SK-N-SH (cell line): Measurements from ENCODE around the gene MED26. TPM values are rescaled to one million over a fixed set of nuclear protein-coding genes. Genes with fewer than 3 reads are reported as not detected.

Experiments
- CTCF ChIA-PET: fragments of 300-600, 350-600 bp; formaldehyde crosslinking; extraction: SDS; loops from one replicate; lab custom pipeline; 2021; lab: Yijun Ruan, JAX
- POLR2A ChIA-PET: fragments of 350-600 bp; sonication (Branson Sonifier 250); formaldehyde crosslinking; extraction: SDS; loops from one replicate; lab custom pipeline; 2020; ENCODE audit warnings: antibody characterized with exemption, inconsistent platforms; lab: Yijun Ruan, JAX
- DNase-seq: peaks from one replicate; pipeline ENCODE4 v3.0.0; 2012
- H2AFZ ChIP-seq: fragments of 200-600 bp; sonication (generic); 2 replicates; pipeline ENCODE4 v1.8.1; 2016; ENCODE audit warnings: antibody characterized with exemption, mild to moderate bottlenecking, low read depth
- H3F3A ChIP-seq: fragments of 200-600 bp; sonication (generic); replicated peaks from 2 replicates; pipeline ENCODE3; 2016; ENCODE audit warnings: antibody characterized with exemption, mild to moderate bottlenecking; ENCODE audit not compliant: insufficient read depth
- H3K27ac ChIP-seq, 2 experiments: fragments of 200-500 bp in 1 of 2; fragments of 200-600 bp in 1 of 2; sonication (Bioruptor generic) in 1 of 2; sonication (generic), shearing (Covaris generic) in 1 of 2; 2 replicates each; pipeline versions ENCODE4 v1.5.1 to v1.6.1; 2014 to 2016; ENCODE audit warnings: low read depth in 2 of 2, inconsistent platforms in 1 of 2, low read length in 1 of 2, mild to moderate bottlenecking in 1 of 2, mixed read lengths in 1 of 2
- H3K27me3 ChIP-seq: fragments of 200-600 bp; sonication (generic), shearing (Covaris generic); 2 replicates; pipeline ENCODE4 v1.6.1; 2016; ENCODE audit warnings: mixed run types; ENCODE audit not compliant: insufficient read depth
- H3K36me3 ChIP-seq, 2 experiments: fragments of 200-500 bp in 1 of 2; fragments of 200-600 bp in 1 of 2; sonication (Bioruptor generic) in 1 of 2; sonication (generic) in 1 of 2; replicated peaks in 1 of 2; 2 replicates each; pipeline versions ENCODE3 to v1.5.1; 2014 to 2016; ENCODE audit warnings: low read length in 1 of 2, mild to moderate bottlenecking in 1 of 2; ENCODE audit not compliant: insufficient read depth in 2 of 2, control insufficient read depth in 1 of 2
- H3K4me1 ChIP-seq, 2 experiments: fragments of 200-500 bp in 1 of 2; fragments of 200-600 bp in 1 of 2; sonication (Bioruptor generic) in 1 of 2; sonication (generic), shearing (Covaris generic) in 1 of 2; 2 replicates each; pipeline versions ENCODE4 v1.5.1 to v1.6.1; 2014 to 2016; ENCODE audit warnings: low read depth in 1 of 2, low read length in 1 of 2, mixed run types in 1 of 2; ENCODE audit not compliant: insufficient read depth in 2 of 2, control insufficient read depth in 1 of 2
- H3K4me2 ChIP-seq: fragments of 200-600 bp; sonication (generic), shearing (Covaris generic); 2 replicates; pipeline ENCODE4 v1.6.1; 2017; ENCODE audit warnings: mixed run types
- H3K4me3 ChIP-seq, 2 experiments: fragments of 200-500 bp in 1 of 2; fragments of 200-600 bp in 1 of 2; sonication (Bioruptor generic) in 1 of 2; sonication (generic), shearing (Covaris generic) in 1 of 2; 2 replicates each; pipeline versions ENCODE4 v1.5.1 to v1.8.1; 2014 to 2016; ENCODE audit warnings: low read depth in 2 of 2, inconsistent platforms in 1 of 2, low read length in 1 of 2, mild to moderate bottlenecking in 1 of 2, mixed read lengths in 1 of 2, moderate library complexity in 1 of 2
- H3K79me2 ChIP-seq: fragments of 200-600 bp; sonication (generic); 2 replicates; pipeline ENCODE4 v1.8.1; 2017; ENCODE audit warnings: mild to moderate bottlenecking; ENCODE audit not compliant: insufficient read depth
- H3K9ac ChIP-seq: fragments of 200-600 bp; sonication (generic); 2 replicates; pipeline ENCODE4 v1.6.1; 2017; ENCODE audit warnings: mixed run types
- H3K9me2 ChIP-seq: fragments of 200-600 bp; sonication (generic); 2 replicates; pipeline ENCODE4 v1.6.1; 2017; ENCODE audit warnings: mixed run types
- H3K9me3 ChIP-seq: fragments of 200-600 bp; sonication (generic); 2 replicates; pipeline ENCODE4 v1.6.1; 2017; ENCODE audit warnings: mixed run types, mild to moderate bottlenecking, moderate library complexity
- H4K20me1 ChIP-seq: fragments of 200-600 bp; sonication (generic); 2 replicates; pipeline ENCODE4 v1.6.1; 2017; ENCODE audit warnings: mild to moderate bottlenecking, mixed run types; ENCODE audit not compliant: insufficient read depth
- EP300 ChIP-seq, 2 experiments: IDR thresholded peaks; 2 replicates each; pipeline versions ENCODE4 v1.4.0 to v1.6.1; 2012; ENCODE audit warnings: borderline replicate concordance in 1 of 2, low read depth in 1 of 2, low read length in 1 of 2
- FOXM1 ChIP-seq: IDR thresholded peaks from 2 replicates; pipeline ENCODE4 v1.4.0; 2012; ENCODE audit warnings: low read depth, mild to moderate bottlenecking
- MAX ChIP-seq: IDR thresholded peaks from 2 replicates; pipeline ENCODE4 v1.4.0; 2012; ENCODE audit warnings: low read depth
- NFIC ChIP-seq: IDR thresholded peaks from 2 replicates; pipeline ENCODE4 v1.4.0; 2012; ENCODE audit warnings: borderline replicate concordance
- RFX5 ChIP-seq: IDR thresholded peaks from 2 replicates; pipeline ENCODE4 v1.6.1; 2012; ENCODE audit warnings: mild to moderate bottlenecking, improper control_type of control experiment, low read length
- SIN3A ChIP-seq: IDR thresholded peaks from 2 replicates; pipeline ENCODE4 v1.6.1; 2012; ENCODE audit warnings: low read depth, mild to moderate bottlenecking, low read length, moderate library complexity, borderline replicate concordance
- TCF12 ChIP-seq: IDR thresholded peaks from 2 replicates; pipeline ENCODE4 v1.4.0; 2012
- TEAD4 ChIP-seq: IDR thresholded peaks from 2 replicates; pipeline ENCODE4 v1.4.0; 2012; ENCODE audit warnings: mild to moderate bottlenecking, borderline replicate concordance; ENCODE audit not compliant: insufficient read depth
- YY1 ChIP-seq: IDR thresholded peaks from 2 replicates; pipeline ENCODE4 v1.4.0; 2012; ENCODE audit warnings: low read depth, mild to moderate bottlenecking
- WGBS: methylation state at CpG from one replicate; pipeline ENCODE4 v1.1.6; 2017; ENCODE audit warnings: low lambda C conversion rate; 5-methylcytosine and 5-hydroxymethylcytosine counted together
- polyA plus RNA-seq, 3 experiments: library from polyadenylated mRNA; depleted of rRNA; stranded (reverse); fragments of >200 nt; gene quantifications; 2 replicates each; pipeline ENCODE4 v1.2.3, GENCODE V29; 2012

MED26 gene
- polyA plus RNA-seq, 1 of the 3 experiments (the other 2 are of a cell fraction) = 3.5 TPM

DNA sequence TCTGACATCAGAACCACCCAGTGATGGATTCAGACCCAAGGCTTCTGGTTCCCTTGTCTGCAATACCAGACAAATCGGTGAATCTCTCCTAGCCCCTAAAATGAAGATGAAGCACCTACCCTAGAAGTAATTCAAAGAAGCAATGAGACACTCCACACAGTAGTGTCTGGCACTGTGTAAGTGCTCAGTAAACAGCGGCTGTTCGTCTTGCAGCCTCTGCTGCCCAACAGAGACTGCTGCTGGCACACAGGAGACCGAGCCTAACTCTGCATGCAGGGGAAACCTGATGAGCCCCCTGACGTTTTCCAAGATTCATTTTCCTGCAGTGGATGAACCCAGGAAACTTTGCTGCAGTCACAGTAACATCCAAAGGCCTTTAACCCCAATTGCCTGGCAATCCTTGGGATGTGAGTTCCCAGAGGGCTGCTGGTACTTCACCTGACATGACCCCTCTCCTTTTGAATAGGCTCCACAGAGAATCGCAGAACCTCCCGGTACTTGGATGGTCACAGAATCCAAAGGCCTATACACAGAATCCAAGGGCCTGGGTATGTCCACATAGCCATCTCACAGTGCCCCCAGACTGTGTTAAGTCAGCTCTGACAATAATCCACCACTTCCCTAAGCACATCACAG lies 6.7 kb downstream of the MED26 start:
- DNase-seq = no peak
- Histone ChIP-seq H3K27me3 (no peaks in the 10 kb centered on the region), H2AFZ (no peak overlapping the region), H3K79me2 (peaks cover 100% of the 10 kb centered on the region), H4K20me1 (peaks cover 100% of the 10 kb centered on the region), H3K4me1 (peaks cover 4 to 24% of the 10 kb centered on the region in 2 experiments; a peak in 2 of 4 replicates), H3K9ac (no peak overlapping the region), H3K36me3 (peaks cover 0 to 34% of the 10 kb centered on the region in 2 experiments), H3K9me2 (no peaks in the 10 kb centered on the region), H3K27ac (no peak overlapping the region), H3K9me3 (no peaks in the 10 kb centered on the region), H3K4me3 (no peak overlapping the region), H3F3A (no peaks in the 10 kb centered on the region), H3K4me2 (no peak overlapping the region)
- no peak for TF ChIP-seq TCF12
- no peak for TF ChIP-seq TEAD4
- POLR2A ChIA-PET = no interaction called here
- WGBS = 79% methylated on average over 6 of the region's 7 CpGs
- CTCF ChIA-PET = no interaction called here

DNA sequence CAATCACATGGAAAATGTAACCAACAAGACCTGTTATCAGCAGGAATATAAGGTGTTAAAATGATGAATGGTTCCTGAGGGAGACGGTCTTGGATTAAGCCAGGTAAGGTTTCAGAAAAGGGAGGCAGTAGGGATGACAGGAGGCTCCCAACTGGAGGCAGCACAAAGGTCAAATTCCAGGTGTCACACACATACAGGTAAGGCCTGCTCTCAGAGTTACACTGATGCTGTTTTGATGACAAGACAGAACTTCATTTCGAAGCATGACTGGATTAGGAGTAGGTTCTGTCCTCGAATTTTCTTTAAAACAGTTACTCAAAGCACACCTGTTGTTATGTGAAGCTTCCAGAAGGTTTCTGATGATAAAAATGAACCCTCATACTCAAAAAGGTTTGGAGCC lies 7.4 kb downstream of the MED26 start:
- Histone ChIP-seq H4K20me1 (peaks cover 100% of the 10 kb centered on the region), H3K9me3 (no peaks in the 10 kb centered on the region), H3F3A (no peaks in the 10 kb centered on the region), H3K36me3 (peaks cover 0 to 31% of the 10 kb centered on the region in 2 experiments), H2AFZ (no peak overlapping the region), H3K9me2 (no peaks in the 10 kb centered on the region), H3K4me1 (peaks cover 0 to 24% of the 10 kb centered on the region in 2 experiments; a peak in 1 of 4 replicates), H3K9ac (no peak overlapping the region), H3K4me3 (no peak overlapping the region), H3K79me2 (peaks cover 100% of the 10 kb centered on the region), H3K4me2 (no peak overlapping the region), H3K27me3 (no peaks in the 10 kb centered on the region), H3K27ac (no peak overlapping the region)
- WGBS = 82% methylated on average over 3 of the region's 3 CpGs
- DNase-seq = no peak
- TF ChIP-seq YY1 = no peak
- no peak for TF ChIP-seq MAX
- no peak for TF ChIP-seq FOXM1
- TF ChIP-seq NFIC = no peak
- no peak for TF ChIP-seq EP300 (IDR thresholded peaks at IDR 0.05; ENCODE audit: borderline replicate concordance in 1 of 2, low read depth in 1 of 2, low read length in 1 of 2)
- no peak for TF ChIP-seq SIN3A
- ChIA-PET POLR2A (no interaction called here), CTCF (no interaction called here)

GRCh38 chr19:16620018-16620417 lies 8.0 kb downstream of the MED26 start:
- WGBS = 91% methylated on average over 4 of the region's 5 CpGs
- H3K4me3 ChIP-seq = no peak overlapping the region

More at GRCh38 chr19:16620018-16620417, 8.0 kb downstream of the MED26 start:
- Histone ChIP-seq H3K27me3 (no peaks in the 10 kb centered on the region), H3K36me3 (peaks cover 0 to 26% of the 10 kb centered on the region in 2 experiments), H2AFZ (no peak overlapping the region), H3K27ac (no peak overlapping the region; a peak in 1 of 4 replicates), H3K4me1 (peaks cover 0 to 24% of the 10 kb centered on the region in 2 experiments; a peak in 1 of 4 replicates), H3K4me2 (no peak overlapping the region), H3F3A (no peaks in the 10 kb centered on the region), H3K79me2 (peaks cover 100% of the 10 kb centered on the region), H3K9me2 (no peaks in the 10 kb centered on the region), H3K9me3 (no peaks in the 10 kb centered on the region), H3K9ac (no peak overlapping the region), H4K20me1 (peaks cover 100% of the 10 kb centered on the region)
- POLR2A ChIA-PET = no interaction called here
- TF ChIP-seq RFX5 = no peak
- CTCF ChIA-PET = no interaction called here
- no peak for DNase-seq
